ENCODE measurements around the gene TRIO.

DNA sequence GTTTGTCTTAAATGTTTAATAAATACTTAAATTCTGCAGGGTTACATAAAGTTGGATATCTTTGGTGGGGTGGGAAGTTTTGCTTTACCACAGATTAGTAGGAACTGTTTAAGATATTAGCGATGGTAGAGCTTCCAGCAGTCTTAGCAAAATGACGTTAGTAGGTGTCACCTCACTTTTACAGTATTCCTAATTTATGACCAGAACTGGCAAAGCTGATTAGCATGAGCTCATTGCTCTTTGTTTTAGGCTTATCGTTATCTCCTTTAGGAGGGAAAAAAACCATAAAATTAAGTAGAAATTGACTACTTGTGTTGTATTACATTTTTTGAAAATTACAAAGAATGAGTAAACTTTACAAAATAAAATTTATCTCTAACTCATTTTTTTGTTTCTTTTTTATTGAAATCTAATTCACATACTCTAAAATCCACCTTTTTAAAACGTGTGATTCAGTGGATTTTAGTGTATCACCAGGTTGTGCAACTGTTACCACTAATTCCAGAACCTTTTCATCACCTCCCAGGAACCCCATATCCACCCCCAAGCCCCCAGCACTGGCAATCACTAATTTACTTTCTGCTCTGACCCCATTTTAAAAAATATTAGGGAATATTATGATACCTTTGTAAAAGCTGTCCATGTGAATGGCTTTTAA is 129.5 kb downstream of the TRIO start:
- no peak for TF ChIP-seq EZH2phosphoT487 (IDR thresholded peaks at IDR 0.05; ENCODE audit: borderline replicate concordance, low read depth)
- TF ChIP-seq CTCF (IDR thresholded peaks at IDR 0.05) = no peak
- no peak for TF ChIP-seq TAF1 (IDR thresholded peaks at IDR 0.05; ENCODE audit: borderline replicate concordance, low read depth, low read length)
- TF ChIP-seq POLR2AphosphoS5 (IDR thresholded peaks at IDR 0.05; ENCODE audit: low read depth, low read length) = no peak
- no peak for TF ChIP-seq MAX (IDR thresholded peaks at IDR 0.05; ENCODE audit: low read depth)
- no peak for TF ChIP-seq MXI1 (IDR thresholded peaks at IDR 0.05; ENCODE audit: low read depth, low read length)
- TF ChIP-seq YY1 (IDR thresholded peaks at IDR 0.05; ENCODE audit: low read depth) = no peak
- no peak for TF ChIP-seq TCF12 (IDR thresholded peaks at IDR 0.05)
- no peak for TF ChIP-seq ZBTB33 (IDR thresholded peaks at IDR 0.05; ENCODE audit: borderline replicate concordance, low read depth)
